Mucosa of rectum (tissue), 2 donors: Measurements from ENCODE around the gene RMND5B.
A peak's percentile ranks its signal among the peaks of the same experiment; 100 is the strongest.

Experiments used
- H3K27ac ChIP-seq, 2 donors: one replicate each; pipeline ENCODE4 v1.7.0; 2013; ENCODE audit warnings: inconsistent platforms in 2 of 2, low read depth in 2 of 2, low read length in 2 of 2
- H3K27me3 ChIP-seq, 2 donors: one replicate each; pipeline ENCODE4 v1.7.0; 2013; ENCODE audit warnings: low read length in 2 of 2; ENCODE audit not compliant: control insufficient read depth in 2 of 2, insufficient read depth in 2 of 2
- H3K36me3 ChIP-seq, 2 donors: one replicate each; pipeline ENCODE4 v1.7.0; 2013; ENCODE audit warnings: low read length in 2 of 2; ENCODE audit not compliant: control insufficient read depth in 2 of 2, insufficient read depth in 2 of 2
- H3K4me1 ChIP-seq, 2 donors: one replicate each; pipeline ENCODE4 v1.7.0; 2013; ENCODE audit warnings: low read length in 2 of 2, mild to moderate bottlenecking in 1 of 2; ENCODE audit not compliant: control insufficient read depth in 2 of 2, insufficient read depth in 2 of 2
- H3K4me3 ChIP-seq, 2 donors: one replicate each; pipeline ENCODE4 v1.7.0; 2013; ENCODE audit warnings: low read length in 2 of 2
- H3K9ac ChIP-seq, 2 donors: one replicate each; pipeline ENCODE4 v1.7.0; 2013; ENCODE audit warnings: low read length in 2 of 2, low read depth in 1 of 2, mild to moderate bottlenecking in 1 of 2
- H3K9me3 ChIP-seq, 2 donors: one replicate each; pipeline ENCODE4 v1.7.0; 2013; ENCODE audit warnings: low read length in 2 of 2; ENCODE audit not compliant: control insufficient read depth in 2 of 2
- donor health status: healthy.
- donor health status: Normal muscosa, but diverticular disease.

RMND5B gene

GRCh38 chr5:178113141-178113787 is 17.6 kb upstream of the RMND5B start, which contains the start of gene N4BP3:
TSS of gene N4BP3 (plus strand) at chr5:178113532. CDS start at chr5:178119584, 6,052 bp downstream.
- Histone ChIP-seq H3K27ac (peak within 1 kb of the TSS in 1 of 2 donors; percentile 48), H3K27me3 (peaks cover 7 to 22% of the 10 kb centered on the region in 2 donors), H3K4me1 (peaks cover 20 to 27% of the 10 kb centered on the region in 2 donors), H3K4me3 (peak within 1 kb of the TSS; percentile 57 to 63), H3K9ac (peak within 1 kb of the TSS; percentile 24 to 34), H3K36me3 (no peaks in the 10 kb centered on the region), H3K9me3 (no peaks in the 10 kb centered on the region)

GRCh38 chr5:178113841-178114324 is 16.9 kb upstream of the RMND5B start:
- Histone ChIP-seq H3K27me3 (peaks cover 7 to 22% of the 10 kb centered on the region in 2 donors), H3K9ac (peak overlapping the region in 1 of 2 donors; percentile 24), H3K36me3 (no peaks in the 10 kb centered on the region), H3K9me3 (no peaks in the 10 kb centered on the region), H3K27ac (peak overlapping the region in 1 of 2 donors; percentile 32), H3K4me3 (peak overlapping the region; percentile 57 to 63), H3K4me1 (peaks cover 18 to 22% of the 10 kb centered on the region in 2 donors)

- Histone ChIP-seq H3K4me3 (peak overlapping the region; percentile 57 to 63), H3K9me3 (no peaks in the 10 kb centered on the region), H3K4me1 (peaks cover 15 to 18% of the 10 kb centered on the region in 2 donors), H3K9ac (peak overlapping the region in 1 of 2 donors; percentile 24), H3K27ac (peak overlapping the region in 1 of 2 donors; percentile 32), H3K27me3 (peaks cover 7 to 22% of the 10 kb centered on the region in 2 donors), H3K36me3 (no peaks in the 10 kb centered on the region)
These were observed 16.3 kb upstream of the RMND5B start for GRCh38 chr5:178114325-178115135.

- Histone ChIP-seq H3K4me1 (peaks cover 15 to 18% of the 10 kb centered on the region in 2 donors), H3K27me3 (peaks cover 7 to 22% of the 10 kb centered on the region in 2 donors), H3K9ac (no peak overlapping the region), H3K9me3 (no peaks in the 10 kb centered on the region), H3K27ac (peak overlapping the region in 1 of 2 donors; percentile 9), H3K4me3 (no peak overlapping the region), H3K36me3 (no peaks in the 10 kb centered on the region)
These were observed 15.5 kb upstream of the RMND5B start for GRCh38 chr5:178115136-178115813.

- H3K36me3 ChIP-seq = no peaks in the 10 kb centered on the region
- peaks cover 7 to 22% of the 10 kb centered on the region in 2 donors for H3K27me3 ChIP-seq
- no peak overlapping the region for H3K9ac ChIP-seq
- no peaks in the 10 kb centered on the region for H3K9me3 ChIP-seq
- H3K4me3 ChIP-seq = no peak overlapping the region
- H3K27ac ChIP-seq = no peak overlapping the region
- peaks cover 18% of the 10 kb centered on the region in 2 donors for H3K4me1 ChIP-seq
These were observed 15.0 kb upstream of the RMND5B start for GRCh38 chr5:178115814-178116142.

- no peak overlapping the region for H3K27ac ChIP-seq
- no peaks in the 10 kb centered on the region for H3K36me3 ChIP-seq
- H3K9me3 ChIP-seq = no peaks in the 10 kb centered on the region
- H3K4me3 ChIP-seq = no peak overlapping the region
- H3K27me3 ChIP-seq = peaks cover 7 to 22% of the 10 kb centered on the region in 2 donors
- H3K9ac ChIP-seq = no peak overlapping the region
- peaks cover 23 to 24% of the 10 kb centered on the region in 2 donors for H3K4me1 ChIP-seq
These were observed 14.5 kb upstream of the RMND5B start for GRCh38 chr5:178116143-178116885.

GRCh38 chr5:178117923-178118701 is 12.7 kb upstream of the RMND5B start:
- no peak overlapping the region for H3K4me3 ChIP-seq
- H3K27me3 ChIP-seq = peaks cover 7 to 22% of the 10 kb centered on the region in 2 donors
- H3K36me3 ChIP-seq = no peaks in the 10 kb centered on the region
- no peak overlapping the region for H3K9ac ChIP-seq
- no peak overlapping the region for H3K27ac ChIP-seq
- H3K4me1 ChIP-seq = peaks cover 24 to 27% of the 10 kb centered on the region in 2 donors
- H3K9me3 ChIP-seq = no peaks in the 10 kb centered on the region

GRCh38 chr5:178119915-178120606 is 10.8 kb upstream of the RMND5B start:
- H3K9me3 ChIP-seq = no peaks in the 10 kb centered on the region
- H3K36me3 ChIP-seq = no peaks in the 10 kb centered on the region
- H3K27me3 ChIP-seq = peaks cover 7 to 17% of the 10 kb centered on the region in 2 donors
- no peak overlapping the region for H3K27ac ChIP-seq
- no peak overlapping the region for H3K4me3 ChIP-seq
- no peak overlapping the region for H3K9ac ChIP-seq
- peaks cover 14 to 15% of the 10 kb centered on the region in 2 donors for H3K4me1 ChIP-seq
